Measurements from ENCODE around the gene EME2.

GRCh38 chr16:1754204-1754603, 18.4 kb upstream of the EME2 start:
- TF ChIP-seq CTCF (conservative IDR thresholded peaks at IDR 0.05 in 1 of 2, IDR thresholded peaks at IDR 0.05 in 1 of 2; ENCODE audit: extremely low read depth in 1 of 2, insufficient read depth in 1 of 2, low read depth in 1 of 2, low read length in 2 of 2) (no peak), EZH2 (IDR thresholded peaks at IDR 0.05; ENCODE audit: borderline replicate concordance, low read length) (no peak)
